Measurements from ENCODE around the gene KRT7.

The KRT7 gene

DNA sequence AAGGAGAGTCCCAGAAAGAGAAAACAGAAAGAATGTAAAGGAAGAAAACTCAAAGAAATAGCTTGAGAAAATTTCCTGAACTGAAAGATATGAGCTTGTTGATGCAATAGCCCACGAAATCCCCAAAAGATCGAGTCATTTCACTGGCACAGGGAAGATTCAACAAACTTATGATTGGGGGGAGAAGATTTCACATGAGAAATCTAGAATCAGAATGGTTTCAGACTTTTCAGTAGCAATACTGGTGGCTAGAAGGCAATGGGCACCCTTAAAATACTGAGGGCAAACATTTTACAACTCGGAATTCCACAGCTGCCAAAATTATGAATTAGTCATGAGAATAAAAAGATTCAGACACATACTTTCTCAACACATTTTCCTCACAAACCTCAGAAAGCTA is 8.9 kb upstream of the KRT7 start:
- TF ChIP-seq GATA1 (IDR thresholded peaks at IDR 0.05; ENCODE audit: low read depth, low read length) (no peak), POLR2A (IDR thresholded peaks at IDR 0.05; ENCODE audit: low read length) (no peak)
- DNase-seq, result no peak

DNA sequence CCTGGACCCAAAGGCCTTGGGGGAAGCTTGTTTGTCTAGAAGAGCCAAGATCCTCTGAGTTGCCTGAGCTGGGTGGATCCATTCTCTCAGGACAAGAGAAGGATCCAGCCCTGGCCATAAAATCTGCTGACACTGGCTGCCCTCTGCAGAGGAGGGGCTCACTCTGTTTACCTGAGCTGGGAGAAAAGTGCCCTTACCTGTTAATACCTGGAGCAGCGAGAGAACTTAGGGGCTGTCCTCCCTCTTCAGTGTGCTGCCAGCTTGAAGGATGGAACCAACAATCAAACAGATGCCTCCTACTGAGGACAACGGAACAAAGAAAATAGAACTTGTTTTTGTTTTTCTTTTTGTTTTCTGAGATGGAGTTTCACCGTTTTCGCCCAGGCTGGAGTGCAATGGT is 7.3 kb upstream of the KRT7 start:
- DNase-seq, result no peak
- no peak for TF ChIP-seq POLR2A (IDR thresholded peaks at IDR 0.05; ENCODE audit: low read length)
- TF ChIP-seq GATA1 (IDR thresholded peaks at IDR 0.05; ENCODE audit: low read depth, low read length), result no peak

GRCh38 chr12:52226446-52226845 is 6.6 kb upstream of the KRT7 start:
- no peak for DNase-seq
- TF ChIP-seq GATA1 (IDR thresholded peaks at IDR 0.05; ENCODE audit: low read depth, low read length), result no peak
- no peak for TF ChIP-seq POLR2A (IDR thresholded peaks at IDR 0.05; ENCODE audit: low read length)

DNA sequence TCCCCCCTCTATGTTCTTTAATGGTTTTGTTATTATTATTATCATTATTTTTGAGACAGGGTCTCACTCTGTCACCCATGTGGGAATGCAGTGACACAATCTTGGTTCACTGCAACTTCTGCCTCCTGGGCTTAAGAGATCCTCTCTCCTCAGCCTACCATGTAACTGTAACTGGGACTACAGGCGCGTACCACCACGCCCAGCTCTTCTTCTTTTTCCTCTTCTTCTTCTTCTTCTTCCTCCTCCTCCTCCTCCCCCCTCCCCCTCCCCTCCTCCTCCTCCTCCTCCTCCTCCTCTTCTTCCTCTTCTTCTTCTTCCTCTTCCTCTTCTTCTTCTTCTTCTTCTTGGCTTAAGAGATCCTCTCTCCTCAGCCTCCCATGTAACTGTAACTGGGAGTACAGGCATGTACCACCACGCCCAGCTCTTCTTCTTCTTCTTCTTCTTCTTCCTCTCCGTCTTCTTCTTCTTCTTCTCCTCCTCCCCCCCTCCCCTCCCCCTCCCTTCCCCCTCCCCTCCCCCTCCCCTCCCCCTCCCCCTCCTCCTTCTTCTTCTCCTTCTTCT is 5.4 kb upstream of the KRT7 start:
- DNase-seq, result no peak
- TF ChIP-seq GATA1 (IDR thresholded peaks at IDR 0.05; ENCODE audit: low read depth, low read length) (no peak), POLR2A (IDR thresholded peaks at IDR 0.05; ENCODE audit: low read length) (no peak)

DNA sequence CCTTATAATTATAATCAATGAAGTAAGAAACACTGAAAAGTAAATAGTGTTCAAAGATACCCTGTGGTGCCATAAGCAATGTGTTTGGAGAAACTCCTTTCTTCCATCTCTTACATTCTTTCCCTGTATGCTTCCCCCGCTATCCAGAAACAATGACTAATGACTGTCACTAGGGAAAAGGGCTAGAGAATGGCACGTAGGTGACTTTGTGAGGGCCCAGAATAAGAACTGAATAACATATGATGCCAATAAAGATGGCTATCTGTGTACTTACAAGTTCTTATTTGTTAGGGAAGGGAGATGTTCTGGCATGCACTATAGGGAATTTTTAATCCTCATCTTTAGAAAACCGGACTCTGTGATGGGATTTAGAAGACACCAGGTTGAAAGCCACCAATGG is 4.7 kb upstream of the KRT7 start:
- TF ChIP-seq POLR2A (IDR thresholded peaks at IDR 0.05; ENCODE audit: low read length), result no peak
- TF ChIP-seq GATA1 (IDR thresholded peaks at IDR 0.05; ENCODE audit: low read depth, low read length), result no peak
- no peak for DNase-seq

GRCh38 chr12:52228931-52229330 is 4.1 kb upstream of the KRT7 start:
- TF ChIP-seq POLR2A (IDR thresholded peaks at IDR 0.05; ENCODE audit: low read length) (no peak), GATA1 (IDR thresholded peaks at IDR 0.05; ENCODE audit: low read depth, low read length) (no peak)
- DNase-seq, result no peak

DNA sequence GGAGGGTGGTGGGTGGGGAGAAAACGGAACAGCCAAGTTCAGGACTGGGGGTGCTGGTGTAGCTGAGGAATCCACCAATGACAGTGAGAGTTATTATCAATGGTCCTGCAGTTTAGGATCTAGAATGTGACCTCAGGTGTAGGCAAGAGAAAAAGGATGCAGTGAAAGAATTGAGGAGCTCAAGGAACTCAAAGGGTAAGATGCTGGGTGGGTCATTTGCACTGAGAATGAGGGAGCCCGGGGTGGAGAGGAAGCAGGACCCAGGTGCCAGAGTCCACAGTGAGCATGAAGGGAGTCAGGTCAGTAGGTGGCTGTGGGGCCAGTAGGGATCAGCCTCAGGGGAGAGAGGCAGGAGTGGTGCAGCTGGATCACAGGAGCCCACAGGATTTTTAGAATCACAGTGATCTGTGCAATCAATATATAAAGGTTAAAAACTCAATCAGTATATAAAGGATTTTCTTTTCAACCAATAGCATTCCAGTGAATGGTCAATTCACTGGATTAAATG is 3.2 kb upstream of the KRT7 start:
- DNase-seq, result no peak
- no peak for TF ChIP-seq GATA1 (IDR thresholded peaks at IDR 0.05; ENCODE audit: low read depth, low read length)
- no peak for TF ChIP-seq POLR2A (IDR thresholded peaks at IDR 0.05; ENCODE audit: low read length)

- DNase-seq, result no peak
- TF ChIP-seq GATA1 (IDR thresholded peaks at IDR 0.05; ENCODE audit: low read depth, low read length) (no peak), POLR2A (IDR thresholded peaks at IDR 0.05; ENCODE audit: low read length) (no peak)
These were observed 2.4 kb upstream of the KRT7 start for GRCh38 chr12:52230364-52231281.

GRCh38 chr12:52231305-52232202 is 1.5 kb upstream of the KRT7 start:
- DNase-seq, result no peak
- no peak for TF ChIP-seq GATA1 (IDR thresholded peaks at IDR 0.05; ENCODE audit: low read depth, low read length)
- TF ChIP-seq POLR2A (IDR thresholded peaks at IDR 0.05; ENCODE audit: low read length), result no peak

- TF ChIP-seq GATA1 (IDR thresholded peaks at IDR 0.05; ENCODE audit: low read depth, low read length), result no peak
- no peak for TF ChIP-seq POLR2A (IDR thresholded peaks at IDR 0.05; ENCODE audit: low read length)
- DNase-seq, result no peak
These were observed 805 bp upstream of the KRT7 start for GRCh38 chr12:52232203-52232673.

- no peak for TF ChIP-seq GATA1 (IDR thresholded peaks at IDR 0.05; ENCODE audit: low read depth, low read length)
- TF ChIP-seq POLR2A (IDR thresholded peaks at IDR 0.05; ENCODE audit: low read length), result no peak
- DNase-seq, result no peak
These were observed 592 bp downstream of the KRT7 start for GRCh38 chr12:52233462-52234207.

- TF ChIP-seq POLR2A (IDR thresholded peaks at IDR 0.05; ENCODE audit: low read length), result no peak
- TF ChIP-seq GATA1 (IDR thresholded peaks at IDR 0.05; ENCODE audit: low read depth, low read length), result no peak
- DNase-seq, result no peak
These were observed 1.3 kb downstream of the KRT7 start for GRCh38 chr12:52234223-52234810.
